AG04450 (cell line): ENCODE data around the gene DNAL1. TPM values are rescaled to one million over a fixed set of nuclear protein-coding genes. Genes with fewer than 3 reads are reported as not detected.

Experiments used
- CTCF ChIA-PET: fragments of 300-600, 350-600 bp; formaldehyde crosslinking; extraction: SDS; loops from one replicate; lab custom pipeline; 2022; ENCODE audit warnings: antibody characterized with exemption, inconsistent platforms; lab: Charles Lee
- POLR2A ChIA-PET: fragments of 350-600 bp; formaldehyde crosslinking; extraction: SDS; loops from one replicate; lab custom pipeline; 2021; ENCODE audit warnings: antibody characterized with exemption, inconsistent platforms; lab: Yijun Ruan, JAX
- DNase-seq: peaks from one replicate; pipeline ENCODE4 v3.0.0-alpha.2; 2011; ENCODE audit warnings: low read depth, low spot score
- H3K27ac ChIP-seq: one replicate; pipeline ENCODE4 v1.5.1; 2012; ENCODE audit warnings: low read depth, low read length, control low read depth
- H3K27me3 ChIP-seq: one replicate; pipeline ENCODE4 v1.6.0; 2012; ENCODE audit warnings: low read length; ENCODE audit not compliant: control insufficient read depth, insufficient read depth
- H3K4me3 ChIP-seq: 2 replicates; pipeline ENCODE4 v1.5.1; 2011; ENCODE audit warnings: mild to moderate bottlenecking, low read depth, low read length, control low read depth
- H3K9me3 ChIP-seq: 2 replicates; pipeline ENCODE4 v1.5.1; 2012; ENCODE audit warnings: low read length; ENCODE audit not compliant: control insufficient read depth, insufficient read depth
- polyA plus RNA-seq: library from polyadenylated mRNA; depleted of rRNA; stranded (reverse); fragments of >200 nt; gene quantifications from 2 replicates; pipeline ENCODE4 v1.2.3, GENCODE V29; 2011; rRNA removed
- small RNA-seq: library from RNA; depleted of rRNA; stranded (forward); fragments of <200 nt; gene quantifications from one replicate; pipeline ENCODE3, GENCODE V24; 2012; ENCODE audit warnings: low read depth; ENCODE audit not compliant: insufficient read length
- TF ChIP-seq, protein P1 (sequence below): IDR thresholded peaks from 2 replicates; pipeline ENCODE4 v1.5.1; 2011; ENCODE audit warnings: low read depth, low read length, control low read depth, inconsistent platforms

The DNAL1 gene
- polyA plus RNA-seq, 1 experiment: 10.0 TPM

DNA sequence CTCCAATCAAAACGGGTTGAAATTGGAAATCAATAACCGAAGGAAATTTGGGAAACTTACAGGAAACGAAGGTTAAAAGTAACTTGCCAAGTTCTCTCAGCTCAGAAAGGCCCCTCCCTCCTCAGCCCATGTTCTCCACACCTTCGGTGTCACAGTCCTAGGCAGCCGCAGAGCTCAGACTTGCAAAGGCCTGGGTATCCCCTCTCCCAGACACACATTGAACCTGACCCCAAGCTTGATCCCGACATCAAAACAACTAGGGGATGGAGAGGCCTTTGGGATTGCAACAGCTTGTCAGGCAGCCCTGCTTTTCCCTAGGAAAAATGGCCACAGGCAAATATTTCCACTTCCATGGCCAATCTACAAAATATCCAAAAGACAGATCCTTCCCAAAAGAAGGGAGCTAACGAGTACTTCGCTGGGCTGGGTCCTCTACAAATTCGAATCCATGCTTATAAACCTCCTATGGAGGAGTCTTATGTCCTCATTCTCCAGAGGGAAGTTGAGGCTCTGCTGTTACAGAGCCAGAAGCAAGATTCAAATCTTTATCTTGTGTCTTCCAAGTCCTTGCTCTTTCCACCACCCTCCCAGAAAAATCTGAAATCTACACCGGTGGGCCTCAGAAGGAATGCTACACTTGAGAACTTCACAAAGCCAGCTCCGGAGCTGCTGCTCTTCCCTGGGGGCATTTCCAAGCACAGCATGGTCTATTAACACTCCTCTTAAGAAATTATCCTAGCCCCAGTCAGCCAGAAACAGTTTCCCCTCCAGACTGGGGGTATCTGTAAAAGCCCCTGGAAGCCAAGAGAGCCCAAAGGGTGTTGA is 105.1 kb downstream of the DNAL1 start:
- Histone ChIP-seq H3K27ac (no peak overlapping the region), H3K9me3 (no peaks in the 10 kb centered on the region), H3K27me3 (no peaks in the 10 kb centered on the region), H3K4me3 (no peak overlapping the region)
- no peak for DNase-seq
- TF ChIP-seq, protein P1, sequence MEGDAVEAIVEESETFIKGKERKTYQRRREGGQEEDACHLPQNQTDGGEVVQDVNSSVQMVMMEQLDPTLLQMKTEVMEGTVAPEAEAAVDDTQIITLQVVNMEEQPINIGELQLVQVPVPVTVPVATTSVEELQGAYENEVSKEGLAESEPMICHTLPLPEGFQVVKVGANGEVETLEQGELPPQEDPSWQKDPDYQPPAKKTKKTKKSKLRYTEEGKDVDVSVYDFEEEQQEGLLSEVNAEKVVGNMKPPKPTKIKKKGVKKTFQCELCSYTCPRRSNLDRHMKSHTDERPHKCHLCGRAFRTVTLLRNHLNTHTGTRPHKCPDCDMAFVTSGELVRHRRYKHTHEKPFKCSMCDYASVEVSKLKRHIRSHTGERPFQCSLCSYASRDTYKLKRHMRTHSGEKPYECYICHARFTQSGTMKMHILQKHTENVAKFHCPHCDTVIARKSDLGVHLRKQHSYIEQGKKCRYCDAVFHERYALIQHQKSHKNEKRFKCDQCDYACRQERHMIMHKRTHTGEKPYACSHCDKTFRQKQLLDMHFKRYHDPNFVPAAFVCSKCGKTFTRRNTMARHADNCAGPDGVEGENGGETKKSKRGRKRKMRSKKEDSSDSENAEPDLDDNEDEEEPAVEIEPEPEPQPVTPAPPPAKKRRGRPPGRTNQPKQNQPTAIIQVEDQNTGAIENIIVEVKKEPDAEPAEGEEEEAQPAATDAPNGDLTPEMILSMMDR: no peak
- ChIA-PET CTCF (interaction anchor here (0.5 to 1.7 kb wide), 7 partner anchors 8 to 145 kb away, joined by 3 to 7 read pairs (median 3); no protein-coding TSS in a partner anchor), POLR2A (interaction anchor here (1.6 kb wide), 1 partner anchor 10 kb away, joined by 6 read pairs; a partner anchor contains a TSS)

DNA sequence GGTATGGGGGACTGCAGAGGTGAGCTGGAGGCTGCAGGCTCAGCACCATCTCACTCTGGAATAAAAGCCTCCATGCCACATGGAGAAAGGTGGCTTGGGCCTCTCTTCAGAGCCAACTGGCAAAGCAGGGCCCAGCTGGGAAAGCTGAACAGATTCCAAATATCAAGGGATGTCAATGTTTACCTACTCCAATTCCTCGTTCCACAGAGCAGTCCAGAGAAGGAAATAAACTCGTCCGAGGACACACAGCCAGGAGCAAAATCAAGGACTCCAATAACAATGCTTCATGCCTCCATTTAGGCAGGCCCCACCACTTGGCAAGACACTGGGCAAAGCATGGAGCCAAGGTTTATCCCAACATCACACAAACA is 105.7 kb downstream of the DNAL1 start:
- POLR2A ChIA-PET: interaction anchor here (1.6 kb wide), 1 partner anchor 9 kb away, joined by 6 read pairs; a partner anchor contains a TSS

DNA sequence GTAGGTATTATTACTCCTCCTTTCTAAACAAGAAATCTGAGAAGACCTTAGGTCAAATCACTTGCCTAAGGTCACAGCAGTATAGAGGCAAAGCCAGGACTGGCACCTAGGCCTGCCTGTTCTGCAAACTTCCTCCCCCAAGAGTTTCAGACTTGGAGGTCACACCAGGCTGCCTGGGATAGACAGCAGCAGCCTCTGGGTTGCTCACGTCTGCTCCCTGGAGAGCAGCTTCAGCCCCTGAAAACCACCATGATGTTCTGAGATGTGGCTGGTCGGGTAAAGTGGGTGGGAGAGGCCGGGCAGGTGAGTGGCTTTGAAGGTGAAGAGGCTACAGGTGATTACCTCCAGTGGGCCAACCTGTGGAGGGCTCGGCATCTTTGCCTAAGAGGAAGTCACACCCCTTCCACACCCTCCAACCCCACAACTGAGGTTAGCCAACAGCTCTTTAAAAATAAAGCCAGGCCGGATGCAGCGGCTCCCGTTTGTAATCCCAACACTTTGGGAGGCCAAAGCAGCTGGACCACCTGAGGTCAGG is 106.4 kb downstream of the DNAL1 start:
- POLR2A ChIA-PET: no interaction called here

More for the DNA sequence above, 105.7 kb downstream of the DNAL1 start:
- CTCF ChIA-PET: interaction anchor here (1.7 kb wide), 1 partner anchor 22 kb away, joined by 7 read pairs; no protein-coding TSS in a partner anchor
- no peak overlapping the region for H3K27ac ChIP-seq
- H3K4me3 ChIP-seq: no peak overlapping the region
- H3K9me3 ChIP-seq: no peaks in the 10 kb centered on the region
- DNase-seq: no peak
- H3K27me3 ChIP-seq: no peaks in the 10 kb centered on the region
- TF ChIP-seq, protein P1: no peak

DNA sequence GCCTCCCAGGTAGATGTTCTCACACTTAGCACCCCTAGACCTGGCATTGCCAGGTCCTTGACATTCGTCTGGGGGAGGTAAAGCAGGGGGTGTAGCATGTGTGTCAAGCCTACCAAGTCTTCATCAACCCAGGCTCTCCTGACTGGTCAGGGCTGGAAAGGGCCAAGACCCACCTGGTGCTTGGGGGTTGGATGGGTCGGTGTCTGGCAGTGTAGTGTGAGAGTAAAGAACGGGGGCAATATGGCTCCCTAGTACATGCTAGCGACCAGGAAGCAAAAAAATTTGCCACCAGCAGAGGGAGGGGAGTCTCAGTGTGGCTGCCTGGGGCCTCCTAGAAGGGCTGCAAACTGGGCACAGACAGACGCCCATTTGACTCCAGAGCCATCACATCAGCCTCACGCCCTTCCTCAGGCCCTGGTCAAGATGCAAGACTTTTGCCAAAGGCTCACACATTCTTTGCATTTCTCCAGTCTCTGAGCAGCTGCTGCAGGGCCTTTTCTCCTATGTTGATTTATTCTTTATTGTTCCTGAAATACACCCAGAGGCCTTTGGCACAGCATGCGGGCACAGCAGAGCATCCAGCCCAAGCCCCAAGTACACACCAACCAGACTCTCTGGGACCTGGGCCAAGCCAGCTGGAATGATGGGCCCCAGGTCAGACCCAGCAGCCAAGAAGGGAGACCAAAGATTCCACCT is 107.7 kb downstream of the DNAL1 start:
- DNase-seq: no peak
- POLR2A ChIA-PET: interaction anchor here (3.2 kb wide), 1 partner anchor 11 kb away, joined by 10 read pairs; no protein-coding TSS in a partner anchor
- TF ChIP-seq, protein P1: peak; percentile 46
- Histone ChIP-seq H3K27ac (peak overlapping the region; percentile 68), H3K4me3 (no peak overlapping the region), H3K27me3 (no peaks in the 10 kb centered on the region), H3K9me3 (no peaks in the 10 kb centered on the region)
- CTCF ChIA-PET: interaction anchor here (1.7 kb wide), 1 partner anchor 23 kb away, joined by 5 read pairs; no protein-coding TSS in a partner anchor

More for the DNA sequence above, 106.4 kb downstream of the DNAL1 start:
- Histone ChIP-seq H3K27ac (no peak overlapping the region), H3K27me3 (no peaks in the 10 kb centered on the region), H3K4me3 (no peak overlapping the region), H3K9me3 (no peaks in the 10 kb centered on the region)
- DNase-seq: no peak
- CTCF ChIA-PET: no interaction called here
- TF ChIP-seq, protein P1: no peak

Small RNA genes lying within 50 kb of the gene (small RNA-seq; reads per million reads assigned to genes)
- gene RNU6-240P: not detected

Other genes starting within 250 kb of the DNAL1 start
- gene NUMB, start 186.4 kb upstream of the DNAL1 start, polyA plus RNA-seq: 130 and 152 TPM in 2 replicates
- 7.0 and 8.4 TPM in 2 replicates for gene RIOX1, start 154.1 kb upstream of the DNAL1 start, polyA plus RNA-seq
- 6.7 and 7.2 TPM in 2 replicates for gene ACOT1, start 107.8 kb upstream of the DNAL1 start, polyA plus RNA-seq
- not detected in 2 replicates for gene HEATR4, start 86.0 kb upstream of the DNAL1 start, polyA plus RNA-seq
- gene ACOT2, start 75.8 kb upstream of the DNAL1 start, polyA plus RNA-seq: 30.5 and 35.3 TPM in 2 replicates
- 0.37 and 0.45 TPM in 2 replicates for gene ACOT4, start 53.1 kb upstream of the DNAL1 start, polyA plus RNA-seq
- gene ACOT6, start 32.5 kb upstream of the DNAL1 start, polyA plus RNA-seq: not detected in 2 replicates
- 21.3 and 21.5 TPM in 2 replicates for gene PNMA1, start 69.4 kb downstream of the DNAL1 start, polyA plus RNA-seq
- 4.5 and 6.9 TPM in 2 replicates for gene PTGR2, start 206.8 kb downstream of the DNAL1 start, polyA plus RNA-seq
- 54.5 and 55.3 TPM in 2 replicates for gene ZNF410, start 241.9 kb downstream of the DNAL1 start, polyA plus RNA-seq